Activated CD8-positive, alpha-beta memory T cell treated with anti-CD3 and anti-CD28 coated beads, Interleukin-2, amount 50 U/mL, for 1 hour (primary cell): ENCODE results near the gene JADE3.
"Not testable (repeated sequence)": the region's sequence is repeated elsewhere in the genome, so short reads cannot be mapped to it uniquely, and the experiment has no call there.

Source experiments
- DNase-seq: peaks from one replicate; pipeline ENCODE4 v3.0.0-alpha.2; 2020; ENCODE audit errors: extremely low read depth

JADE3 gene

DNA sequence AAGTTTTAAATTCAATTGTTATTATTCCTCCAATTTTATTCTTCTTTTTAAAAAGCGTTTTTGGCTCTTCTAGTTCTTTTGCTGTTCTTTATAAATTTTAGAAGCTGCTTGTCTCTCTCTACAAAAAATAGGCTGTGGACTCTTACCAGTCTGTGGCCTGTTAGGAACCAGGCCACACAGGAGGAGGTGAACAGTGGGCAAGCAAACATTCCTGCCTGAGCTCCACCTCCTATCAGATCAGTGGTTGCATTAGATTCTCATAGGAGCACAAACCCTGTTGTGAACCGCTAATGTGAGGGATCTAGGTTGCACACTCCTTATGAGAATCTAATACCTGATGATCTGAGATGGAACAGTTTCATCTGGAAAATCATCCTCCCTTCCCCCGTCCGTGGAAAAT, 23.1 kb downstream of the JADE3 start:
- DNase-seq: no peak

DNA sequence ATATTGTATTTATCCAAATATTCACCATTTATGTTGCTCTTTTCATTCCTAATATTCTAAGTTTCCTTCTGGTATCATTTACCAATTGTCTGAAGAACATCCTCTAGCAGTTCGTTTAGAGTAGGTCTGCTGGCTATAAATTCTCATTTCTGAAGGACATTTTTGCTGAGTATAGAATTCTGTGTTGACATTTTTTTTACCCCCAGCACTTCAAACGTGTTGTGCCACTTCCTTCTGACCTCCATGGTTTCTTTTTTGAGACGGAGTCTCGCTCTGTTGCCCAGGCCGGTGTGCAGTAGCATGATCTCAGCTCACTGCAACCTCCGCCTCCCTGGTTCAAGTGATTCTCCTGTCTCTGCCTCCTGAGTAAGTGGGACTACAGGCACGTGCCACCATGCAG, 26.4 kb downstream of the JADE3 start:
- no peak for DNase-seq

DNA sequence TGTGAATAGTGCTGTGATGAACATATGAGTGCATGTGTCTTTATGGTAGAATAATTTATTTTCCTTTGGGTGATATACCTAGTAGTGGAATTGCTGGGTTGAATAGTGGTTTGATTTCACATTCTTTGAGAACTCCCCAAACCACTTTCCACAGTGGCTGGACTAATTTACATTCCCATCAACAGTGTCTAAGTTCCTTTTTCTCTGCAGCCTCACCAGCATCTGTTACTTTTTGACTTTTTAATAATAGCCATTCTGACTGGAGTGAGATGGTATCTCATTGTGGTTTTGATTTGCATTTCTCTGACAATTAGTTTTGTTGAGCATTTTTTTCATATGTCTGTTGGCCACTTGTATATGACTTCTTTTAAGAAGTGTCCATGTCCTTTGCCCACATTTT, 29.1 kb downstream of the JADE3 start:
- no peak for DNase-seq

DNA sequence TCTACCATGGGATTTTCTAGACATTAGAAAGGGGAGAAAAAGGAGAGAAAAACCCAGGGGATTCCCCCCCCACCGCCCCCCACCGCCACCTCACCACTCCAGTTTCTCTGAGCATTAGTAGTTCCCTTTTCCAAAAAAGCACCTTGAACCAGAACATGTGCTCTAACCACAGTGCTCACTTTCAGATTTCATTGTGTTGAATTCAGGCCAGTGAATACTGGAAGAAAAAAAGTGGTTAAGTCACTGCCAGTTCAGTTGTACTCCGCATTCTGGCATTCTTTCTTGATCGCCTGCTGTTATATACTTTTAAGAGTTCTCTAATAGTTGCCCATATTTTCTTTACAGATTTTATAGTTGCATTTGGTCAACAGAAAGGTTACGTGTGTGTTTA, 40.9 kb downstream of the JADE3 start:
- no peak for DNase-seq

DNA sequence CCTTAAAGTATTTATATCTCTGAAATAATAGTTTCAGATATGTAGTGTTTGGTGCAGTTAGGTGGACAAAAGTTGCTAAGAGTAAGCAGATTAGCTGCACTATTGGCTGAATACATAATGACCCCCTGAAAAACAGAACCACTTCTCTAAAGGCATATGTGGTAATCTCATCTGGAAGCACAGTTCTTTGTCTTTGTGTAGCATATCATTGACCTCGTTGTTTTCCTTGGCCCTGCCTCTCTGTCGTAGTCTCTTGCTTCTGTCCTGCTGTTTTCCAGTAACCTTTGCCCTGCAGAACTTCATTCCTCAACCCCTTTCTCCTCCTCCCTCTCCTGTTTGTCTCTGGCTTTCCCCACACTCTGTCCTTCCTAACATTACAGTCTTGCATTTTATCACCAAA, 41.4 kb downstream of the JADE3 start:
- DNase-seq: no peak

DNA sequence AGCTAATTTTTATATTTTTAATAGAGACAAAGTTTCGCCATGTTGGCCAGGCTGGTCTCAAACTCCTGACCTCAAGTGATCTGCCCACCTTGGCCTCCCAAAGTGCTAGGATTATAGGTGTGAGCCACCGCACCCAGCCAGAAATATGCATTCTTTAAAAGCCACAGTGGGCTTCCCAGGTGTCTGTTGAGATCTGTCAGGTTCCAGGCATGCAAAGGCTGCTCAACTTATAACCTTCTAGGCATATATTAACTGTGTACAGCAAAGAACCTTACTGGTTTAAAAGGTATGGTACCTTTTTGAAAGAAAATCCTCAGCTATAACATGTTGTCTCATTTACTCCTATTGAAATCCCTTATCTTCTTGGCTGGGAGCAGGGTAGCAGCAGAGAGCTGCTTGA, 42.5 kb downstream of the JADE3 start:
- DNase-seq: no peak

DNA sequence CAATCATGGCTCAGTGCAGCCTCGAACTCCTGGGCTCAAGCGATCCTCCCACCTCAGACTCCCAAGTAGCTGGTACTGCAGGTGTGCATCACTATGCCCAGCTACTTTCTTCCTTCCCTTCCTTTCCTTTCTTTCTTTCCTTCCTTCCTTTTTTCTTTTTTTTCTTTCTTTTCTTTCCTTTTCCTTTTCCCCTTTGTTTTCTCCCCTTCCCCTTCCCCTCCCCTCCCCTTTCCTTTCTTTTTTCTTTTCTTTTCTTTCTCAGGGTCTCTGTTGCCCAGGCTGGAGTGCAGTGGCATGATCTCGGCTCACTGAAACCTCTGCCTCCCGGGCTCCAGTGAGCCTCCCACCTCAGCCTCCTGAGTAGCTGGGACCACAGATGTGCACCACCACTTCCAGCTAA, 44.4 kb downstream of the JADE3 start:
- not testable (repeated sequence) for DNase-seq

DNA sequence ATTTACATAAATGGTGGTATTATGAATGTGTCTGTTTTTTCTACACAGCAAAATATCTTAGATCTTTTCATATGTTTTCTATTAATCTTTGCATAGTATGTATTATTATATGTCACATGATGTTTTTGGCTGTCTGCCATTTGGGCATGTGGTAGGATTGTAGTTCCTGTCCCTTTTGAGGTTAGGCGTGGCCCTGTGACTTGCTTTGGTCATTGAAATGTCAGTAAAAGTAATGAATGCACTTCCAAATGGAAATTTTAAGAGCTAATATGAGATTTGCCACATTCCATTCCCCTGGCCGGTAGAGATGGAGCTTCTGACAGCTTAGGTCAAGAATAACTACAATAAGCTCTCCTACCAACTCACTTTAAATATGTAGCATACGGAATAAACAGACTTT, 45.1 kb downstream of the JADE3 start:
- no peak for DNase-seq

DNA sequence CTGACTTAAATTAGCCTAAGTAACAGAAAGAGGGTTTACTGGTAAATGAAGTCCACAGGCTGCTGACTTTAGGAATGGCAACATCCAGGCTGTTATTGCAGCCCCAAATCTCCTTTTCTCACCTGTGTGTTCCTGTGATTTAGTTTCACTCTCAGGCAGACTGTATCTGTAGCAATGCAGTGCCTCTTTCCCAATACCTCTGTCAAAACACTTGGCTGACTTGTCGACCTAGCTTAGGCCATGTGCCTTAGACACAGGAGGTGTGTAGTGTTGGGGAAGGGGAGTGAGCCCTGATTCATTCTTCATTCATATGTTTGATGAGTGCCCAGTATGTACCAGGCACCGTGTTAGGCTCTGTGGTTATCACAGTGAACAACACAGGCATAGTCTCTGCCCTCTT, 46.9 kb downstream of the JADE3 start:
- no peak for DNase-seq

DNA sequence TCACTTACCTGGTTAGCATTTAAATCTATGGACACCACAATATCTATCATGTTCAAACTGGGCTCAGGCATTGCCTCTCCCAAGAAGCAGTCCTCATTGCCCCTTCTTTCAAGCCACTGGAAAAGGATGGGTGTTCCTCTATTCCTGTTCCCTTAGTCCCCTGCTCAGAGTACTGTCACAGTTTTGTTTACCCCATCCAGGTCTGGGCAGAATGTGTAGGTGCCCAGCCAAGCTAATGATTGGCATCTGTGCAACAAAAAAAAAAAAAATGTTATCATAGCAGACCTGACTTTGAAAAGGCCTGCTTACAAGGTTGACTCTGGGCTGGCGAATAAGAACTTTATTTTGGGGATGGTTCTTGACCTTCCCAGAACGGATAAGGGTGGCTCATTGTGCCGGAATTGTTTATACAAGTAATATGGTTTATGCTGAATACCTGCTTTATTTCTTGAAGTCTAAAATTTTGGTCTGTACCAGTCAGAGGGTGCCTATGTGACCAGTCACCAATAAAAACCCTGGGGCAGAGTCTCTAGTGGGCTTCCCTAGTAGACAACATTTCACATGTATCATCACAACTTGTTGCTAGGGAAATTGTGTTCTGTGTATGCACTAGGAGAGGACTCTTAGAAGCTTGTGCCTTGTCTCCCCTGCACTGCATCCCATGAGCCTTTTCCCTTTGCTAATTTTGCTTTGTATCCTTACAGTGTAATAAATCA, 47.9 kb downstream of the JADE3 start:
- no peak for DNase-seq

DNA sequence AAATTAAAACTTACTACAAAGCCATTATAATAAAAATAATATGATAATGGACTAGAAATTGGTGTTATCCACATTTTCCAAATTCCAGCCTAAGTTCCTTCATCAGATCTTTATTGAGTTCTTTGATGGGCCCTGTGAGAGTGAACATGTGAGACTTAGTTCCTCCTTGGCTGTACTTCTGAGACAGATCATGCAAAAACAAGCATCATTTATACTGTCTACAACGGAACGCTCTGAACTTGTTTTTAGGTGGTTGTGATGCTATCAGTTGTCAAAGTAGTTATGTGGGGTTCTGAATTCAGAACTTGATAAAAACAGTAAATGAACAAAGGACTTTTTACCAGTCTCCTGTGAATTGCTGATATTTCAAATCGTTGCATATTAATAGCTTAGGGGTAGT, 48.9 kb downstream of the JADE3 start:
- DNase-seq: no peak

DNA sequence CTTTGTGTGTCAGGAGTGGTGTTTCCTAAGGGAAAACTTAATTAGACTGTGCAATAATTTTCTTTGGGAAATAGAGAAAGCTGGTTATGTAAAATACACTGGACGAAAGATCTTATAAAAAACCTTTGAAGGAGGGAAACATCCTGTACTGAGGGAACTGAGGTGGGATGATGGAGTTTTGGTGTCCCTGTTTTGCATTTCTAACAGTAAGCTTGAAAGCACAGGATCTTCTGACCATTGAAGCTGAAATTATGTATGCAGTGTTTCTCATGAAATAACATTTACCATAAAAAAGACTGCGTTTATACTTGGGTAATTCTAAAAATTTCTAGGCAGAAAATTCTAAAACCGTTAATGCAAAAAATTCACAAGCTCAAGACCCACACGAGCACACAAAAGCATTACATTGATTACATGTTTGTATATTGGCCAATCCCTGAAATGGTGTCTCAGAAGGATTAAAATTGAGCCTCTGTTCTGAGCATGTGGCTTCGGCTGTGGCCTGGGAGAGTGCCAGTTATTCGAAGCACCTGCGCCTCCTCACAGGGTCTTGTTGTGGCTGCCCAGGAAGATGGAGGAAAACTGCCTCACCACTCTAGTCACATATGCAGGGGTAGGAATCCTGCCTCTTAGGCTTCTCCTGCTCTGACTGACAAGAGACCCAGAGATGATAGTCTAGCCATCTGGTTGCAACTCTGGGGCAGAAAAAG, 49.5 kb downstream of the JADE3 start:
- no peak for DNase-seq

DNA sequence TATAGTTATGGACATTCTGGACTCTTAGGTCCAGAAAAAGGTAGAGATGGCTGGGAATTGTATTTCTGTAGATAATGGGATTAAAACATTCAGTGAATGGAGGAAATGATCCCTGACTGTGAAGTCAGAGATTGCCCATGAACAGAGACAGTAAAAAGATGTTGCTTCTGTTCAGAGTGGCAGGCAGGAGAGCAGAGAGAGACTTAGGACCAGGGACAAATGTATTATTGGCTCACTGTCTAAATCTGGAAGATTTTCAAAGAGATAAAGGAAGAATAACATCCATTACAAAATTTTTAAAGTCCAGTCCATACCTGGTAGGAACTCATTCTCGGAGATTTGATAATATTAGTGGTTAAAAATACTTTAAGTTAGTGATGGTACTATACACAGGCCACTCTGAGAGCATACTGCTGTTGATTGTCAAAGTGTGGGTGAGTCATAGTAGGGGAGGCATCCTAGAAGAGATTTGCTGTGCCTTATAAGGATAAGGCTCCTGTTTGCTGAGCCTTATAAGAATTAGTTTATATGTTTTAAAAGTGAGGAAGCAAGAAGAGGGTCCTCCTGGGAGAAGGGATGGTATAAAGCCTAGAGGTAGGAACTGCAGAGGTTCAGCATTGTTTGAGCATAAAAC, 53.0 kb downstream of the JADE3 start:
- DNase-seq: no peak

DNA sequence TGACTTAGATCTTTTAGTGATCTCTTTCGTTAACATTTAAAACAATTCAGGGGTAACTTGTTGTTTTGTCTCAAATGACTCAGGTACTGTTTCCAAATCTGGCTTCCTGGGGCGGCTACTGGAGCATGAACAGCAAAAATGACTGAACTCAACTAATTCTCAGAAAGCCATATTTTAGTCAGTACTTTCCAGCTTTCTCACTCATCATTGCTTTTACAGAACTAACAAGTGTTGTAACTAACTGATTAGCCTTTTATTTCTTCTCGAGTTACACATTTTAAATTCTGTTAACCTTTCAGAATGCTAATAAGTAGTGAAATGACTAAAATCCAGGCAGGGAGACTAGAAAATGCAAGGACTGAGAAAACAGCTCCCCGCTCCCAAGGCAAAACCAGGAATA, 55.3 kb downstream of the JADE3 start:
- no peak for DNase-seq

DNA sequence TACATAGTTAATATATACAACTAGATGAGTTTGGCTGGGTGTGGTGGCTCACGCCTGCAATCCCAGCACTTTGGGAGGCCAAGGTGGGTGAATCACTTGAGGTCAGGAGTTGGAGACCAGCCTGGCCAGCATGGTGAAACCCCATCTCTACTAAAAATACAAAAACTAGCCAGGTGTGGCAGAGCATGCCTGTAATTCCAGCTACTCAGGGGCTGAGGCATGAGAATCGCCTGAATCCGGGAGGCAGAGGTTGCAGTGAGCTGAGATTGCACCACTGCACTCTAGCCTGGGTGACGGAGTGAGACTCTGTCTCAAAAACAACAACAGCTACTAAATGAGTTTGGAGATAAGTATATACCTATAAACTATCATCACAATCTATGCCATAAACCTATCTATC, 64.8 kb downstream of the JADE3 start:
- DNase-seq: not testable (repeated sequence)

DNA sequence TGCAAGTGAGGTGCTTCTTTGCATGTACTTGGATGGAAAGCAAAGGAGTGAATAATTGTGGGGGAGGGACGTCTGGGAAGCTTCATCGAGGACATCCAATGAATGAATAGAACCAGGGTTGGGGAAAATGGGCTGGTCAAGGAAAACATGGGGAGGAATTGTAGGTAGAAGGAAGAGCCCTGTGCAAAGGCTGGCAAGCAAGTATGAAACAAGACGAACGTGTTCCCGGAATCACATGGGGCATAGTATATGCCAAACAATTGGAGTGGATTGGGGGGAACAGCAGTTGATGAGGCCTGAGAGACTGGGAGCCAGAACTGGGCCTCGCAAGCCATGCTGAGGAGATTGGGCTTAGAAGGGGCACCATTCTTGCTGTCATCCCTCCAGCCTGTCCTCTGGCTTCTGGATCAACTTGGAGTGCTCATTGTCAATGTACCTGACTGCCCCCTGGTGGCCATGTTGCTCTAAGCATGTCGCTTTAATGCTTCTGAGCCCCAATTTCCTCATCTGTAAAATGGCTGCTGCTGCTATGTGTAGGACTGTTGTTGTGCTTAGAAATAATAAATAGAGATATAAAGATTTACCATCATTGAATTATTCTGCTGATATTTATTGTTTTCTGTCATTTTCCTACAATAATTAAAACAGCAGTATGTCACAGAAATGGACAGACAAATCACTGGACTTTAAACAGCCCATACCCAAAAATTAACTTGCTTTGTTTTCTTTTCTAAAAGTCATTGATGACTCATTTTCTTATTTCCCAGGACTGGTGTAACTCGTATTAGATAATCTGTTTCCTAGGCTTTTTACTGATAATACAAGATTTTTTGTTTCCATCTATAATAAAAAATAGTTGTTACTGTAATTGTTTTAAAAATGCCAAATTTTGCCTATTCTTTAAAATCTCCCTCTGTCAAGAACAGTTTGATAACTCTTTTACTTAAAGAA, 66.4 kb downstream of the JADE3 start:
- DNase-seq: peak; percentile 30

DNA sequence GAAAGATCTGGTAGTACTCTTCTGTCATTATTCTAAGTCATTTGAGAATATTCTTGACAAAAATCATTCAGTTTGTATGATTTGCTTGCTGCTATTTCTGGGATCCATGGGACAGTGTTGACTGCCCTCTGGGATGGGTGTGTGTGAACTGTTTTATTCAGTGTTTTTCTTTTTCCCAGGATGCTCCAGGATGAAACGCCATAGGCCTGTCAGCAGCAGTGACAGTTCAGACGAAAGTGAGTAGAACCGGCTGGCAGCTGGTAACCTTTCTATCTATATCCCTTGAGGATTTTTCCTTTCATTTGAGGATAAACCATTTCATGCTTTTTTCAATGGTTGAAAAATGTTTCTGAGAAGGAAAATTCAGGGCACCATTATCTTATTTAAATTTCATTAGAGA, 72.5 kb downstream of the JADE3 start:
- DNase-seq: no peak

DNA sequence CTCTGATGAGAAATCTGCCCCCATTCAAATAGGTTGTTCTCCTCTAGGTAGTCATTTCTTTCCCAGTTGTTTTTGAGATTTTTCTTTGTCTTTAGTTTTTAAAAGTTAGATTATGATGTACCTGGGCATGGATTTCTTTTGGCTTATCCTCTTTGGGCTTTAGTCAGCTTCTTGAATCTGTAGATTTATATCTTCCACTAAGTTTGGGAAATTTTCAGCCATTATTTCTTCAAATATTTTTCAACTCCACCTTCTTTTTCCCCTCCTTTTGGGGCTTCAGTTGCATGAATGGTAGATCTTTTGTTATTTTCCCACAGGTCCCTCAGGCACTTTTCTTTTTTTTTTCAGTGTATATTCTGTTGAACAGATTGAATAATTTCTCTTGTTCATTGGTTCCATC, 77.3 kb downstream of the JADE3 start:
- DNase-seq: no peak

DNA sequence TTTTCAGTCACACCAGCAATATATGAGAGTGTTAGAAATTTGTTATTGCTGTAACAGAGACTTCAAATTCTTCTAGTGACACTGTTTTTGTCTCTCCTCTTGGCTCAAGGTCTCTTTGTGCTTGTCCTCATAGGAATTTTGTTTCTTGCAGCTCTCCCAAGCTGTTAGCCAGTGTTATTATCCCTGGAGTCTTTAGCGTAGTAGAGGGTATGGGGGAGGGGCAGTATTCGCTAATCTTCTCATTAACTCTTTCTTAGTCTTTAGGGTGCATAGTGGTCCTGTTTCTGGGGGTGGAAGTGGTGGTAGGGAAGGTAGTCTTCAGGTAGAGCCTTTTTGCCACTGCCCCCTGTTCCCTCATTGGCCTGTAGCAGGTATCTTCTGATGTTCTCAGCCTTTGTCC, 79.4 kb downstream of the JADE3 start:
- no peak for DNase-seq

DNA sequence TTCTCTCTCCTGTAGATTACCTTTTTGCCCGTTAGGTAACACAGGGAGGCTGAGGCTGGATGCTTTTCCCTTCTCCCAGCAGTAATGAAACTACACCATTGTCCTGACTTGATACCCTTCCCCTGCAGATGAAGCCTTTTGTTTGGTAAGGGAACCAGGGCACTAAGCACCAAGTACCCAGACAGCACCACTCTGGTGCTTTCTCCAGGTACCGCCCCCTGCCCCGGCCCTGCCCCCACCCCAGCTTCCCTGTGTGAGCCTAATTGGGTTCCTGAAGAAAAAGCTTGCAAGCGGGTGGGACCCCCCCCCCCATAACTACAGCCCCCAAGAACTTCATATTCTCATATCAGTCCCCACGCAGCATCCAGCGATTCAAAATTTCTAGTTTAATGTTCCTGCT, 79.8 kb downstream of the JADE3 start:
- DNase-seq: no peak

DNA sequence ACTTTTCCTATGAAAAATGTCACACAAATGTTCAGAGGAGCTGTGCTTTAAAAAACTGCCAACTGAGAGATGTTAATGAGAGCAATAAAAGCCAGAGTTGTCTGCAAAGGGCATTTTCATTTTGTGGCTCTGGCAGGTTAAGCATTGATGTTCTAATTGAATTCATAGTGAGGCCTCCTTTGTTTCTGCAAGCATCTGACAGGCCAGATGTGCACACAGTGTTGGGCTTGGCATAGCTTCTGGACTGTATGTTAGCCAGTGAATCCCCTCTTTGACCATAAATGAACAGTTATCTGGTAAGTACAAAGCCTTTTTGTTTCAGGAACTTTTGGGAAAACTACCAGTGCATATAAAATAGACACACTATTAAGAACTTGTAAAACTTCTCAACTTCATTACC, 81.9 kb downstream of the JADE3 start:
- no peak for DNase-seq

DNA sequence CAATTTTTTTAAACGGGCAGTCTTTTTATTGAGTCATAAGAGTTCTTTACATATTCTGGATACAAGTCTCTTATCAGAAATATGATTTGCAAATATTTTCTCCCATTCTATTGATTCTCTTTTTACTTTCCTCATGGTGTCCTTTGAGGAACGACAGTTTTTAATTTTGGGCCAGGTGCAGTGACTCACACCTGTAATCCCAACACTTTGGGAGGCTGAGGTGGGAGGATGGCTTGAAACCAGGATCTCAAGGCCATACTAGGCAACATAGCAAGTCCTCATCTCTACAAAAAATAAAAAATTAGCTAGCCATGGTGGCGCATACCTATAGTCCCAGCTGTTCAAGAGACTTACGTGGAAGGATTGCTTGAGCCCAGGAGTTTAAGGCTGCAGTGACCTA, 99.9 kb downstream of the JADE3 start:
- no peak for DNase-seq
